Gastrocnemius medialis (tissue), 4 donors: ENCODE results near the gene SMARCD1.

ENCODE experiments used
- CTCF ChIP-seq, 5 experiments: fragments of 450-650 bp in 3 of 5; fragments of 200-600 bp in 2 of 5; sonication (generic) in 2 of 5; IDR thresholded peaks in 4 of 5; conservative IDR thresholded peaks in 1 of 5; 1 replicate in 4 of 5; 2 replicates in 1 of 5; pipeline ENCODE4 v1.5.1; 2016 to 2019; ENCODE audit warnings: antibody characterized with exemption in 5 of 5, mild to moderate bottlenecking in 3 of 5, moderate library complexity in 3 of 5
- POLR2A ChIP-seq, 2 donors: fragments of 450-650 bp; IDR thresholded peaks; one replicate each; pipeline ENCODE4 v1.6.1; 2017; ENCODE audit warnings: antibody characterized with exemption in 2 of 2, mild to moderate bottlenecking in 2 of 2, moderate library complexity in 2 of 2

DNA sequence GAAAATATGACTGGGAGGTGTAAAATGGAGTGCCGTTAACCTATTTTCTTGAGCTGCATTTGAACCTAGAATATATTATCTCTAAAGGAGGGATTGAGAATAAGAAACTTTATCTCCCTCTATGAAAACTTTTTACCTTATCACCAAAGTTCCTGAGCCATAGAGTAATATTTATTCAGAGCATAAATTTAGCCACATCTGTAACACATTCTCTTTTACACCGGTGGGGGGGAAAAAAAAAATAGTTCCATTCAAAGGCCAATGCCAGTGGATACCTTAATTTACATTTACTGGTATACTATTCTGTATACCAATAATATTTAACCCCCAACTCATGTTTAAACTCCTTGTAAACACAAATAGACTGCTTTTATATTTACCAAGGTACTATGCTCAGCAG, 60.3 kb downstream of the SMARCD1 start:
- TF ChIP-seq CTCF (IDR thresholded peaks at IDR 0.05 in 4 of 5, conservative IDR thresholded peaks at IDR 0.05 in 1 of 5) (no peak), POLR2A (IDR thresholded peaks at IDR 0.05) (no peak)
